ENCODE results near the gene ZNF678.

- TF ChIP-seq CREM (IDR thresholded peaks at IDR 0.05; ENCODE audit: low read depth) = no peak
- TF ChIP-seq HNRNPLL (IDR thresholded peaks at IDR 0.05; ENCODE audit: low read depth, low read length, poor library complexity, severe bottlenecking) = no peak
- TF ChIP-seq SMARCA4 (IDR thresholded peaks at IDR 0.05) = no peak
- TF ChIP-seq POLR2A (conservative IDR thresholded peaks at IDR 0.05) = no peak
- TF ChIP-seq LARP7 (IDR thresholded peaks at IDR 0.05) = no peak
- TF ChIP-seq FOXJ3 (CRISPR knock-in tag; IDR thresholded peaks at IDR 0.05) = no peak
- TF ChIP-seq ZNF41 (CRISPR knock-in tag; conservative IDR thresholded peaks at IDR 0.05) = no peak
- TF ChIP-seq MEF2D (tag; conservative IDR thresholded peaks at IDR 0.05; ENCODE audit: low read depth) = no peak
- no peak for TF ChIP-seq CHD2 (IDR thresholded peaks at IDR 0.05; ENCODE audit: low read depth, low read length)
- no peak for TF ChIP-seq STAT6 (CRISPR knock-in tag; IDR thresholded peaks at IDR 0.05)
- TF ChIP-seq USF1 (CRISPR knock-in tag; IDR thresholded peaks at IDR 0.05) = no peak
- no peak for TF ChIP-seq MAFG (tag; conservative IDR thresholded peaks at IDR 0.05)
- no peak for TF ChIP-seq CTCF (IDR thresholded peaks at IDR 0.05 in 2 of 3, conservative IDR thresholded peaks at IDR 0.05 in 1 of 3; ENCODE audit: insufficient read depth in 2 of 3, low read depth in 1 of 3, low read length in 3 of 3)
These were observed 102.9 kb downstream of the ZNF678 start for GRCh38 chr1:227666286-227666685.

All from K562 (cell line).